ENCODE data around the gene MYRFL.

The MYRFL gene

GRCh38 chr12:69898236-69898635 is 73.2 kb downstream of the MYRFL start:
- DNase-seq: no peak

DNA sequence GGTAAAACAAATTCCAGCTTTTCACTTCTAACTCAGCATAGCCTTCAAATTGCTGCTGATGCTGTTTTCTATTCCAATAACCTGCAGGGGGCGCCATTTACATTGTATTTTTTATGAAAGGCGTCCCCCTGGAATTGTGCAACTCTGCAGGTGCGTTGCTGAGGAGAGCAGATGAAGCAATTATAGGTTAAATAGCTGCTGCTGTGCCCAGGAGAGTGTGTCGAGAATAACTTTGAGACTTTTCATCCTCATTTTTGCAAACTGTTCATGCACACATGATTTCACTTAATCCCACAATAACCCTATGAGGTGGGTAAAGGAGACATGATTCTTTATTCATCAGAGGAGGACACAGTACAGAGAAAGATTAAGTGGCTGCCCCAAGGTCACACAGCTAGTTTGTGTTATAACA is 75.7 kb downstream of the MYRFL start:
- peak; percentile 87 for DNase-seq

- DNase-seq: no peak
These were observed 76.3 kb downstream of the MYRFL start for GRCh38 chr12:69901221-69901905.

DNA sequence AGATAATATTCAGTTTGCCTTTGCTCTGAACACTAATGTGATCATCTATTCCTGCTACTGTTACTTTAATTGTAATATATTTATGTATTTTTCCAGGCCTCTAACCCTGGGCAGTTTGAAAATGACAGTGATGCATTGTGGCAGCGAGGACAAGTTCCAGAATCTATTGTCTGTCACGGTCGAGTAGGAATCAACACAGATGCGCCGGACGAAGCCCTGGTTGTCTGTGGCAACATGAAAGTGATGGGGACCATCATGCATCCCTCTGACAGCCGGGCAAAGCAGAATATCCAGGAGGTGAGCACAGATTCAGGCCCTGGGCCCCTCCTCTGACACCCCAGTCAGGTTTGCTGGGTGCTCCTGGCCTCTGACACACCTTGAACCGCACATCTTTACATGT is 78.5 kb downstream of the MYRFL start:
- no peak for DNase-seq

DNA sequence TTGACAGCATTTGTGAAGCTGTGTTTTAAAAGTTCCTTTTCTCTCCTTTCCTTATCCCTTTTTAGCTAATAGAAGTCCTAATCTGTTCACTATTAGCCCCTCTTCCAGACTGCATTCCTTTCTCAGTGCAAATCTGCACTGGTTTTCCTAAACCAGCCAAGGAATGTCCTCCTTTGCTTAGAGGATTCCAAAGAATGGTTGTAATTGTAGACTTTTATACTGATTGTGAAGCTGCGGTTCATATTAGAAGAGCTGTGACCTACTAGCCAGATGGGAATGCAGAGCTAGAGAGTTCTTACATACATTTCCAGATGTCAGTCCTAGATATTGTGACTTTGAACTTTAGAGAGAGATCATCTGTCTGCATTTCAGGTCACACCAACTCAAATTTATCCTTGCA is 79.8 kb downstream of the MYRFL start:
- no peak for DNase-seq

GRCh38 chr12:69905801-69906200 is 80.8 kb downstream of the MYRFL start:
- no peak for DNase-seq

DNA sequence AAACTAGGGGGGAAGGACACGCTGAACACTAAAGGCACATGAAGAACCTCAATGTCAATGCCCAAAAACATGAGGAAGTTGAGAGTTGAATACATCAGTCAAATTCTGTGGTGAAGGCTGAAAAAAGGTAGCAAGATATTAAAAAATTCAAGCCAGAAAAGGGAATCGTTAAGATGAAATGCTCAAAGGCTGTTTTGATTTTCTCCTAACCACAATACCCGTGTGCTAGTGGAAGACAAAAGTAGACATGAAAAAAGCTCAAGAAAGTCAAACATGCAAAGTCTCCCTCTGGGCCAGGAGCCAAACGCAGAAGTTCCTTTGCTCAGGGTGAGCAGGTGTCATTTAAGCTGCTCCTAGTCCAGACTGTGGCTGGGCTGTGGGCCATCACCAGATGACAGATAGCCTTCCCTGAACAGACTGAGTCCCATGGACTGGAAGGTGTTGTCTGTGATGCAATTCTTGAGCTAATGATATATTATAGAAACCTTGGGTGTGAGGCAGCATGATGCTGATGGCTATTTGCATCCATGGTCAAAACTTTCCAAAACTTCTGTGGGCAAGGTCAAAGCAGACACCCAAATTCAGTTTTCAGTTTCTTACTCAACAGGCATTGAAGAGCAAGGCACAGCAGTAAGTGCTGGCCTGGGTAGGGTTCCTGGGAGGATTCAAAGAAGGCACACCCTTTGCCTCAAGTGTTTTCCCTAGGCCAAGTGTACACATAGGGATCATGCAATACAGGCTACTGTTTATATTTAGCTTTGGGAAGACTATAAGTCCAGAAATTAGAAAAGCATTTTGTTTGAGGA is 81.6 kb downstream of the MYRFL start:
- no peak for DNase-seq

DNA sequence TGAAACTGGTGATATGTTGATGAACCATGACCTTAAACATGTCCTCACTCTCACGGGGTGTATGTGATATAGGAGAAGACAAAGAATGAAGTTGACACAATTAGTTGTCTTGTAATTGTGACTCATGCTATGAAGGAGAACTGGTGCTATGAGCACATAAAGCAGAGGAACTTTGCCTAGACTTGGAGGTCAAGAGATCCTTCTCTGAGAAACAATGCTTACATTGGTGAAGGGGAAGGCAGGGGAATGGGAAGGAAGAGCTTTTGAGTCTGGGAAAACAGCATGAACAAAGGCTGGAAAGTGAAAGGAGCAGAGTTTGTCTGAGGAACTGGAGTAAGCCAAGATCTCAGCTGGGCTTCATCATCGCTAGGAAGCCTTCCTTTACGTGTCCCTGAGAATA is 83.2 kb downstream of the MYRFL start:
- no peak for DNase-seq

DNA sequence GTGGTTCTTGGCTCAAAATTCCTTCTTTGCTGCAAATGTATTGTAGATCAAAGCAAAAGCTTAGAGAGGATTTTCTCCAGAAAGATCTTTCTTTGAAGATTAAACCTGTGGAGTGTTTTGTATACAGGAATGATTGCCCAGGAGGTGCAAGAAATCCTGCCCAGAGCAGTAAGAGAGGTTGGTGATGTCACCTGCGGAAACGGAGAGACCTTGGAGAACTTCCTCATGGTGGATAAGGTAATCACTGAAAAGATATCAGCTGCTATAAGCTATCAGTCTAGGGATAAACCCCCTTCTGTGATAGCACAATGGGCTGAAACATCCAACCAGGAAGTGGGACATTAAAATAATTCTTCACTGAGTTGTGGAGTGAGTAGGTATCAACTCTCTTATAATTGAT is 85.7 kb downstream of the MYRFL start:
- no peak for DNase-seq

DNA sequence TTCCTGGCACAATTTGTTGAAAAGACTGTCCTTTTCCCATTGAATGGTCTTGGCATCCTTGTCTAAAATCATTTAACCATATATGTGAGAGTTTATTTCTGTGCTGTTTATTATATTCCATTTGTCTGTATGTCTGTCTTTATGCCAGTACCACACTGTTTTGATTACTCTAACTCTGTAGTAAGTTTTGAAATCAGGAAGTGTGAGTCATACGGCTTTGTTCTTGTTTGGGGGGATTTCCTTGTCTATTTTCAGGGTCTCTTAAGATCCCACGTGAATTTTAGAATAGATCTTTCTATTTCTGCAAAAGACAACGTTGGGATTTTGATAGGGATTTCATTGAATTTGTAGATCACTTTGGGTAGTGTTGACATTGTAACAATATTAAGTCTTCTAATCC is 88.5 kb downstream of the MYRFL start:
- DNase-seq: no peak

DNA sequence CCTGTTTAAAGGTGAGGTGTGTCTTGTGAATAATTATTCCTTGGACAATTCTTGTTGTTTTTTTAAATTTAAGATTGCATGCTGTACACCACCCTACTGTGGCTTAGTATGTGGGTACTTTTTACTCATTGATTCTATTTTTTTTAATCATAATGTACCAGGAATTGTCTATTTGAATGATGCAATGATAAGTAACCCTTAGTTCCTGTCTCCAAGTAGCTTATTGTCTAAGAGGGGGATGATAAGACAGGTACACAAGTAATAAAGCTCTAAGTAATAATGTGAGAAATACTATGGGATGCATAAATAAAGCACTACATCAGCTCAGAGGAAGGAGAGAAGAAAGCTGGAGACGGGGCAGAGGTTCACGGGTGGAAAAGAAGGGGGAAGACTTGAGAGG is 90.9 kb downstream of the MYRFL start:
- no peak for DNase-seq

DNA sequence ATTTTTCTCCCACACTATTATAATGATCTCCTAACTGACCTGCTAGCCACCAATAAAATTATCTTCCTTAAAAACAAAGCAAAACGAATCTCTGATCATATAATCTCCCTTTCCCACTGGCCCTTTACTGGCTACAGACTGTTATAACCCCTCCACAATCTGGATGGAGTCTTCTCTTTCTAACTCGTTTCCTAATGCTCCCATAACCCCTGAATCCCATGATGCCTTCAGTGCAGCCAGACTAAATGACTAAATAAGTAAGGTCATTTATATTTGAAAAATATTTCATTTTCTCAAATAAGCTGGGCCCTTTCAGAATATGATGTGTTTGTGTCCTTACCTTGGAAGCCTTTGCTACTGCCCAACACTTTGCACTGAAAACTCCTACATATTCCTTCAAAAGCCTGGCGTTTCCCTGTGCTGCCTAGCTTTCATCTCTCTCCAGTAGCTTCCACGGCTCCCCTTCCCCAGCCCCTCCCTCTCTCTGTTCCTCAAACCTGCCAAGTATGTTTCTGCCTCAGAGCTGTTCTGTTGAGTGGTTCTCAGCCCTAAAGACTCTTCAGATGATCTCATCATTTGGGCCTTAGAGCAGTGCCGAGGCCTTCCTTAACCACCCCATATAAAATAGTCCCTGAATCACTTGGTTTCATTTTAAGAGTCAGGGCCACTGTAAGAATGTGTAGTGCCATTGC is 91.7 kb downstream of the MYRFL start:
- peak; percentile 63 for DNase-seq

- no peak for DNase-seq
These were observed 93.3 kb downstream of the MYRFL start for GRCh38 chr12:69918287-69918686.

GRCh38 chr12:69919495-69919894 is 94.5 kb downstream of the MYRFL start:
- DNase-seq: peak; percentile 45

GRCh38 chr12:69921831-69922230 is 96.8 kb downstream of the MYRFL start:
- no peak for DNase-seq

DNA sequence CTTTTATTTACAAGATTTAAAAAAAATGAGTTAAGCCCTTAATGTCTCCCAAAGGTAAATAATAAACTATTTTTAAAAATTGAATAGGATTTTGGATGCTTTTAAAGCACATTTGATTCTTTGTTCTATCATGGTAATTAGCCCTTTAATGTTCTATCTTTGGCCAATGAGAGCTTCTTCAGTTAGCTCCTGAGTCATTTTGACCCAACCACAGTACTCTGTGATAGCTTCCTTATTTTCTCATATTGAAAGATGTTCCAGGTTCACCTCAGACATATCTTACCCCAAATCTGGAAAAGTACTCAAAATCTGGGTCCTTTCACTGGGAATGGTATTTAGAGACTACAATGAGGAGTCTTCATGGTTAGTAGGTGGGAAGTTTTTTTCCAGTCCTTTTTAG is 98.0 kb downstream of the MYRFL start:
- no peak for DNase-seq

GRCh38 chr12:69925291-69925690 is 100.3 kb downstream of the MYRFL start:
- no peak for DNase-seq

DNA sequence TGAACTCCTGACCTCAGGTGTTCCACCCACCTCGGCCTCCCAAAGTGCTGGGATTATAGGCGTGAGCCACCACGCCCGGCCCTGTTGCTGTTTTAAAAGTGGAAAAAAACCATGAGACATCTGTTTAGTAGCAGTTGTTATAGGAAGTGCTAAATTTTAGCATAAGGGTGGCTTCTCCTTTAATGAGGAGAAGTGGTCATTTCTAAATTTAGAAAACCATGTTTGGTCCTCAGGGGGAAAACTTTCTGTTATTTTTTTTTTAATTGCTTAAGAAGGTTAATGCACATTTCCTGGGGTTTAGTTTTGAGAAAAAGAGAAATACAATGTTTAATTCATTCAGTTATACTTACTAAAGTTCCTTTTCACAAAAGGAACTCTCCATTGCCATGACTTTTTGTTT is 102.1 kb downstream of the MYRFL start:
- no peak for DNase-seq

GRCh38 chr12:69929125-69929524 is 104.1 kb downstream of the MYRFL start:
- DNase-seq: no peak

- DNase-seq: no peak
These were observed 104.5 kb downstream of the MYRFL start for GRCh38 chr12:69929531-69929930.

DNA sequence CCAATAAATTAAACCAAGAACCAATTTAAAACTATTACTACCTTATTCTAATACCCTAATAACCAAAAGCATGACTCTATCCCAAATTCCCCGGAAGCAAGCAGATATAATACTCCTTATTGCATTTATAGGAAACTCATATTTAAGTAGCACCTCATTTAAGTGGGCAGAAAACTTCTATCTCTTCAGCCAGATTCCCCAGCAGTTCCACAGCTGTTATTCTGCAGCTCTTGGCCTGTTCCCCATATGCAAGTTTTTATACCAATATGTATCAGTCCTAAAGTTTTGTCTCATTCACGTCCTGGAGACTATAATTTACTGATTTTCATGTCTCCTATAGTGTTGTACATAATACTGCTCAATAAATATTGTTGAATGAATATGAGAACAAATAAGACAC is 106.5 kb downstream of the MYRFL start:
- DNase-seq: no peak

DNA sequence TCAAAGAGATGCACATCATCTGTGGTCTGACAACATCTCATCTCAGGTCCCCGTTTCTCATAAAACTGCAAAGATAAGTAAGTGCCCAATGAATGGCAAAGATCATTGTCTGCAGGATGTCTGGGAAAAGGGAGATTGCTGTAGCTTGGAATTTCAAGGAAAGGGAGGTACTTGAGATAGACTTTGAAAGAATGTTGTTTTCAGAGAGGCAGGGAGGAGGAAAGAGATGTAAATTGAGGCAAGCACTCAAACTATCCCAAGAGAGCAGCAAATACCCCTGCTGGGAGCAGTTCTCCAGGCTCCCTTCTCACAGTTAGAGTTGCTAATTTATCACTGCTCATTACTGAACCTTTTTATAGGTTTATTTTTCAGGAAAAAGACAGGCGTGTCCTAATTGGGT is 107.1 kb downstream of the MYRFL start:
- DNase-seq: no peak

DNA sequence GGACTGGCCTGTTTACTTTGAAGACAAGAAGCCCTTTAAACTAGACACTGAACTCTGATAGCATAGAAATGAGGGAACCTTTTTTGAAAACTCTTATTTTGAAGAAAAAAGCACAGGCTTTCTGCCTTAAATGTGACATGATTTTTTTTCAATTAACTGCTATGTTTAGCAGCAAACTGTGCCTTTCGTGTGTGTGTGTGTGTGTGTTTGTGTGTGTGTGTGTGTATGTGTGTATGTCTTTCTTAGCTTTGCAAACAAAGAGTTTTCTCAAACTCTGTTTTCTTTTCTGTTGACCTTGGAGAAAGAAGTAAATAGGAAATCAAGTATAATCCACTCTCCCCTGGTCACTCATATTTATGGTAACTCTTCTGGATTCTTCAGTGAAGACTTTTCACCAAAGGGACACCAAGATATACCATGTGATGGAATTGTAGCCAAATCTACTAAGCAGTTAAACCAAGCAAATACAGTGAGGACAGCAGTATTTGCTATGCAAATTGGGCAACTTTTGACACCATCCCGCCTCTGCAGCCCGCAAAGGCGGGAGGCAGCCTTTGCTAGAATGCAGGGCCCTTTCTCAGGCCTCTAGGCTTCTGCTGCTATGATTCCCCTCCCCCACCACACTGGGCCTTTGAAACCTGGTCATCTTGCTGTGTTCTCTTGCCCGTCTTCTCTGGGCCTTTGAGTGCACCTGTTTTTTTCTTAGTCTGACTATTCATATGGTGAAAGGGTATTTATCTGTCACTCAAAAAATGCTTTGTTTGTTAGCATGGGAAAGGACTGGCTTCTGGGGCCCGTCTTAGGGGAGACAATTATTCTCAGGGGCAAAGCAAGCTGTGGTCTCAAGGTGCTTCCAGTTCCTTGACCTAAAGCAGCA is 107.9 kb downstream of the MYRFL start:
- DNase-seq: no peak

Data from femur (tissue), 1 donor.